ENCODE data around the gene TKTL1.

- TF ChIP-seq SMC3 (IDR thresholded peaks at IDR 0.05; ENCODE audit: low read depth, low read length) (no peak), POLR2A (IDR thresholded peaks at IDR 0.05; ENCODE audit: low read depth, low read length) (no peak), RCOR1 (IDR thresholded peaks at IDR 0.05; ENCODE audit: insufficient replicate concordance, low read length) (no peak), RAD21 (IDR thresholded peaks at IDR 0.05; ENCODE audit: low read length) (no peak), MAFK (IDR thresholded peaks at IDR 0.05; ENCODE audit: low read depth, low read length) (no peak)
- TF ChIP-seq, protein P1, sequence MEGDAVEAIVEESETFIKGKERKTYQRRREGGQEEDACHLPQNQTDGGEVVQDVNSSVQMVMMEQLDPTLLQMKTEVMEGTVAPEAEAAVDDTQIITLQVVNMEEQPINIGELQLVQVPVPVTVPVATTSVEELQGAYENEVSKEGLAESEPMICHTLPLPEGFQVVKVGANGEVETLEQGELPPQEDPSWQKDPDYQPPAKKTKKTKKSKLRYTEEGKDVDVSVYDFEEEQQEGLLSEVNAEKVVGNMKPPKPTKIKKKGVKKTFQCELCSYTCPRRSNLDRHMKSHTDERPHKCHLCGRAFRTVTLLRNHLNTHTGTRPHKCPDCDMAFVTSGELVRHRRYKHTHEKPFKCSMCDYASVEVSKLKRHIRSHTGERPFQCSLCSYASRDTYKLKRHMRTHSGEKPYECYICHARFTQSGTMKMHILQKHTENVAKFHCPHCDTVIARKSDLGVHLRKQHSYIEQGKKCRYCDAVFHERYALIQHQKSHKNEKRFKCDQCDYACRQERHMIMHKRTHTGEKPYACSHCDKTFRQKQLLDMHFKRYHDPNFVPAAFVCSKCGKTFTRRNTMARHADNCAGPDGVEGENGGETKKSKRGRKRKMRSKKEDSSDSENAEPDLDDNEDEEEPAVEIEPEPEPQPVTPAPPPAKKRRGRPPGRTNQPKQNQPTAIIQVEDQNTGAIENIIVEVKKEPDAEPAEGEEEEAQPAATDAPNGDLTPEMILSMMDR (conservative IDR thresholded peaks at IDR 0.05; ENCODE audit: low read depth, low read length), result no peak
Observed at GRCh38 chrX:154310616-154311536, 15.3 kb downstream of the TKTL1 start.
